ENCODE data around the gene LYRM1.

The LYRM1 gene

GRCh38 chr16:20902426-20902825 is 1.9 kb downstream of the LYRM1 start:
- H3K4me1 ChIP-seq (ENCODE audit: insufficient read depth, low read length, severe bottlenecking): peaks cover 46% of the 10 kb centered on the region
- no peak overlapping the region for H3K4me3 ChIP-seq (ENCODE audit: low read depth, low read length, poor library complexity, severe bottlenecking)
- H3K4me2 ChIP-seq (ENCODE audit: low read length): no peak overlapping the region
- no peak overlapping the region for H3K9ac ChIP-seq (ENCODE audit: low read length)
- no peaks in the 10 kb centered on the region for H3K9me3 ChIP-seq (ENCODE audit: low read length)
- TF ChIP-seq CTCF (IDR thresholded peaks at IDR 0.05; ENCODE audit: low read length): no peak
- no peak for TF ChIP-seq EZH2 (IDR thresholded peaks at IDR 0.05; ENCODE audit: borderline replicate concordance, low read length)
- H3K79me2 ChIP-seq (ENCODE audit: insufficient read depth, low read length): no peaks in the 10 kb centered on the region
- no peaks in the 10 kb centered on the region for H3K27me3 ChIP-seq (ENCODE audit: insufficient read depth, low read length)
- H3K36me3 ChIP-seq (ENCODE audit: insufficient read depth, low read length): peaks cover 12% of the 10 kb centered on the region
- H3F3A ChIP-seq (ENCODE audit: insufficient read depth, low read length): 0 out of 2 replicates have a peak, but pooled peaks cover 6% of the 10 kb centered on the region
- H3K27ac ChIP-seq (ENCODE audit: low read depth, low read length, poor library complexity, severe bottlenecking): no peak overlapping the region
- H3K9me2 ChIP-seq (ENCODE audit: low read depth, low read length): no peaks in the 10 kb centered on the region
- H2AFZ ChIP-seq (ENCODE audit: low read length): no peak overlapping the region
- H4K20me1 ChIP-seq (ENCODE audit: insufficient read depth, low read length): no peaks in the 10 kb centered on the region

GRCh38 chr16:20903116-20903898 is 2.7 kb downstream of the LYRM1 start:
- Histone ChIP-seq H3K9me2 (ENCODE audit: low read depth, low read length) (no peaks in the 10 kb centered on the region), H3K9me3 (ENCODE audit: low read length) (no peaks in the 10 kb centered on the region), H3K27me3 (ENCODE audit: insufficient read depth, low read length) (no peaks in the 10 kb centered on the region), H3K4me1 (ENCODE audit: insufficient read depth, low read length, severe bottlenecking) (peaks cover 46% of the 10 kb centered on the region), H3K79me2 (ENCODE audit: insufficient read depth, low read length) (no peaks in the 10 kb centered on the region), H3K4me2 (ENCODE audit: low read length) (peak overlapping the region; percentile 55; the same call in 1 of the 2 replicates), H3F3A (ENCODE audit: insufficient read depth, low read length) (0 out of 2 replicates have a peak, but pooled peaks cover 6% of the 10 kb centered on the region), H4K20me1 (ENCODE audit: insufficient read depth, low read length) (no peaks in the 10 kb centered on the region), H3K27ac (ENCODE audit: low read depth, low read length, poor library complexity, severe bottlenecking) (no peak overlapping the region), H3K9ac (ENCODE audit: low read length) (no peak overlapping the region), H2AFZ (ENCODE audit: low read length) (no peak overlapping the region), H3K36me3 (ENCODE audit: insufficient read depth, low read length) (peaks cover 12% of the 10 kb centered on the region), H3K4me3 (ENCODE audit: low read depth, low read length, poor library complexity, severe bottlenecking) (no peak overlapping the region)
- TF ChIP-seq EZH2 (IDR thresholded peaks at IDR 0.05; ENCODE audit: borderline replicate concordance, low read length): no peak

GRCh38 chr16:20903899-20904506 is 3.4 kb downstream of the LYRM1 start:
- H2AFZ ChIP-seq (ENCODE audit: low read length): no peak overlapping the region
- H3K9ac ChIP-seq (ENCODE audit: low read length): no peak overlapping the region
- H3K27ac ChIP-seq (ENCODE audit: low read depth, low read length, poor library complexity, severe bottlenecking): peak overlapping the region; percentile 3
- peak overlapping the region; percentile 11 for H3K4me3 ChIP-seq (ENCODE audit: low read depth, low read length, poor library complexity, severe bottlenecking)
- H3K79me2 ChIP-seq (ENCODE audit: insufficient read depth, low read length): no peaks in the 10 kb centered on the region
- no peaks in the 10 kb centered on the region for H3F3A ChIP-seq (ENCODE audit: insufficient read depth, low read length)
- H3K9me2 ChIP-seq (ENCODE audit: low read depth, low read length): no peaks in the 10 kb centered on the region
- peak overlapping the region; percentile 55 for H3K4me2 ChIP-seq (ENCODE audit: low read length)
- peaks cover 43% of the 10 kb centered on the region for H3K4me1 ChIP-seq (ENCODE audit: insufficient read depth, low read length, severe bottlenecking)
- no peaks in the 10 kb centered on the region for H3K27me3 ChIP-seq (ENCODE audit: insufficient read depth, low read length)
- no peak for TF ChIP-seq CTCF (IDR thresholded peaks at IDR 0.05; ENCODE audit: low read length)
- TF ChIP-seq EZH2 (IDR thresholded peaks at IDR 0.05; ENCODE audit: borderline replicate concordance, low read length): no peak
- H3K36me3 ChIP-seq (ENCODE audit: insufficient read depth, low read length): peaks cover 12% of the 10 kb centered on the region
- H3K9me3 ChIP-seq (ENCODE audit: low read length): no peaks in the 10 kb centered on the region
- no peaks in the 10 kb centered on the region for H4K20me1 ChIP-seq (ENCODE audit: insufficient read depth, low read length)
